PC-3 (cell line): ENCODE results near the gene CHD9. TPM values are rescaled to one million over a fixed set of nuclear protein-coding genes. Genes with fewer than 3 reads are reported as not detected.

ENCODE experiments used
- ATAC-seq: fragments of 200-7000 bp; cut with Tn5 transposase; 2 replicates; pipeline ENCODE4 v1.9.1; 2020; ENCODE audit warnings: mild to moderate bottlenecking, moderate library complexity
- BruUV-seq: library from RNA; stranded (reverse); fragments of 400-500 nt; replicated peaks from 2 replicates; lab custom pipeline; 2021; lab: Mats Ljungman, UMichigan
- CTCF ChIA-PET: fragments of 300-600 bp; sonication (Branson Sonifier 250); formaldehyde crosslinking; loops from one replicate; lab custom pipeline; 2022; ENCODE audit warnings: antibody characterized with exemption; lab: Charles Lee
- POLR2A ChIA-PET: fragments of 300-600 bp; sonication (Branson Sonifier 250); formaldehyde crosslinking; loops from one replicate; lab custom pipeline; 2022; ENCODE audit warnings: antibody characterized with exemption; ENCODE audit not compliant: unreplicated experiment; lab: Charles Lee
- DNase-seq: peaks from one replicate; pipeline ENCODE4 v3.0.0-alpha.2; 2015
- H2AFZ ChIP-seq: fragments of 300-600 bp; sonication (generic); 2 replicates; pipeline ENCODE4 v1.6.0; 2016; ENCODE audit warnings: antibody characterized with exemption, low read length
- H3F3A ChIP-seq: fragments of 300-600 bp; sonication (generic); one replicate; pipeline ENCODE4 v1.6.0; 2017; ENCODE audit warnings: antibody characterized with exemption, low read length, control low read depth, mild to moderate bottlenecking; ENCODE audit not compliant: unreplicated experiment
- H3K27ac ChIP-seq: fragments of 300-600 bp; sonication (generic); 2 replicates; pipeline ENCODE4 v1.5.1; 2016; ENCODE audit warnings: mild to moderate bottlenecking, low read length
- H3K27me3 ChIP-seq: fragments of 300-600 bp; sonication (generic); 2 replicates; pipeline ENCODE4 v1.6.1; 2016; ENCODE audit warnings: low read length, mixed read lengths
- H3K36me3 ChIP-seq: fragments of 300-600 bp; sonication (generic); 2 replicates; pipeline ENCODE4 v1.6.1; 2016; ENCODE audit warnings: low read depth, mixed run types, low read length, mixed read lengths
- H3K4me1 ChIP-seq: fragments of 300-600 bp; sonication (generic); 2 replicates; pipeline ENCODE4 v1.5.1; 2016; ENCODE audit warnings: low read length; ENCODE audit not compliant: insufficient read depth
- H3K4me2 ChIP-seq: fragments of 300-600 bp; sonication (generic); 2 replicates; pipeline ENCODE4 v1.6.0; 2016; ENCODE audit warnings: low read length
- H3K4me3 ChIP-seq: fragments of 300-600 bp; sonication (generic); 2 replicates; pipeline ENCODE4 v1.5.1; 2016; ENCODE audit warnings: mild to moderate bottlenecking, low read length, mixed read lengths
- H3K79me2 ChIP-seq: fragments of 300-600 bp; sonication (generic); 2 replicates; pipeline ENCODE4 v1.6.1; 2017; ENCODE audit warnings: low read length, mixed read lengths
- H3K9ac ChIP-seq: fragments of 300-600 bp; sonication (generic); 2 replicates; pipeline ENCODE4 v1.6.0; 2016; ENCODE audit warnings: mild to moderate bottlenecking, low read length
- H3K9me2 ChIP-seq: fragments of 300-600 bp; sonication (generic); replicated peaks from 2 replicates; pipeline ENCODE4 v1.6.1; 2016; ENCODE audit warnings: mixed run types, low read length, mixed read lengths
- H3K9me3 ChIP-seq: fragments of 300-600 bp; sonication (generic); 2 replicates; pipeline ENCODE4 v1.6.1; 2016; ENCODE audit warnings: low read length, mixed read lengths
- H4K20me1 ChIP-seq: fragments of 300-600 bp; sonication (generic); 2 replicates; pipeline ENCODE4 v1.6.1; 2016; ENCODE audit warnings: low read length, mixed read lengths
- CTCF ChIP-seq: fragments of 300-600 bp; sonication (generic); conservative IDR thresholded peaks from 2 replicates; pipeline ENCODE4 v1.5.1; 2017; ENCODE audit warnings: antibody characterized with exemption, low read depth, mild to moderate bottlenecking, low read length
- EZH2 ChIP-seq: fragments of 300-600 bp; sonication (generic); IDR thresholded peaks from one replicate; pipeline ENCODE4 v1.6.1; 2017; ENCODE audit warnings: antibody characterized with exemption, mild to moderate bottlenecking, low read length; ENCODE audit not compliant: unreplicated experiment
- EZH2phosphoT487 ChIP-seq: fragments of 300-600 bp; sonication (generic); IDR thresholded peaks from 2 replicates; pipeline ENCODE4 v1.6.1; 2018; ENCODE audit warnings: mild to moderate bottlenecking, antibody characterized with exemption, low read length, borderline replicate concordance
- intact Hi-C: fragments of 100-400 bp; cut with micrococcal nuclease; formaldehyde crosslinking; loops from 2 replicates; pipeline ENCODE4 v1.9.0; 2023
- total RNA-seq: library from RNA; depleted of rRNA; stranded (reverse); fragments of >200 nt; gene quantifications from 2 replicates; pipeline ENCODE4 v1.2.3, GENCODE V29; 2014

Gene CHD9
- total RNA-seq, 1 experiment from 2014 or later: 13.3 TPM

GRCh38 chr16:53304334-53304733, 249.5 kb downstream of the CHD9 start:
- ATAC-seq (no peak), DNase-seq (no peak)
- Histone ChIP-seq H3K9me2 (no peaks in the 10 kb centered on the region), H3K27ac (no peak overlapping the region), H3K9me3 (no peaks in the 10 kb centered on the region), H3K4me1 (no peaks in the 10 kb centered on the region), H3K4me2 (no peak overlapping the region), H3K79me2 (no peaks in the 10 kb centered on the region), H3K9ac (no peak overlapping the region), H3K36me3 (no peaks in the 10 kb centered on the region; the same call in 1 of the 2 replicates), H3K27me3 (no peaks in the 10 kb centered on the region), H2AFZ (no peak overlapping the region), H3F3A (no peaks in the 10 kb centered on the region), H4K20me1 (no peaks in the 10 kb centered on the region), H3K4me3 (no peak overlapping the region)
- ChIA-PET CTCF (no interaction called here), POLR2A (no interaction called here)
- intact Hi-C loops: no loop called here
- BruUV-seq: no TSS peak
- TF ChIP-seq EZH2: no peak
- TF ChIP-seq EZH2phosphoT487: no peak
- no peak for TF ChIP-seq CTCF

- Histone ChIP-seq H3K27me3 (no peaks in the 10 kb centered on the region), H4K20me1 (no peaks in the 10 kb centered on the region), H3K9ac (no peak overlapping the region), H3K27ac (no peak overlapping the region), H3K4me3 (no peak overlapping the region), H3K79me2 (no peaks in the 10 kb centered on the region), H3K36me3 (no peaks in the 10 kb centered on the region; the same call in none of the 2 replicates), H3K9me3 (no peaks in the 10 kb centered on the region), H3F3A (no peaks in the 10 kb centered on the region), H3K4me1 (no peaks in the 10 kb centered on the region), H3K9me2 (no peaks in the 10 kb centered on the region), H2AFZ (no peak overlapping the region), H3K4me2 (no peak overlapping the region)
- POLR2A ChIA-PET: no interaction called here
- CTCF ChIA-PET: no interaction called here
- BruUV-seq: no TSS peak
- no peak for DNase-seq
- ATAC-seq: no peak
- no peak for TF ChIP-seq CTCF
- no peak for TF ChIP-seq EZH2phosphoT487
- no peak for TF ChIP-seq EZH2
- intact Hi-C loops: no loop called here
These were observed 251.0 kb downstream of the CHD9 start for GRCh38 chr16:53305743-53306142.

- BruUV-seq: no TSS peak
- no peaks in the 10 kb centered on the region for H3K9me2 ChIP-seq
- H3K9me3 ChIP-seq: no peaks in the 10 kb centered on the region
- H3K4me1 ChIP-seq: no peaks in the 10 kb centered on the region
- no peaks in the 10 kb centered on the region; the same call in none of the 2 replicates for H3K36me3 ChIP-seq
- TF ChIP-seq CTCF (no peak), EZH2 (no peak), EZH2phosphoT487 (no peak)
- H3K27me3 ChIP-seq: no peaks in the 10 kb centered on the region
- no peak overlapping the region for H3K27ac ChIP-seq
- no peak overlapping the region for H3K9ac ChIP-seq
- ChIA-PET POLR2A (no interaction called here), CTCF (no interaction called here)
- DNase-seq (no peak), ATAC-seq (no peak)
- intact Hi-C loops: no loop called here
- H3K4me3 ChIP-seq: no peak overlapping the region
- H2AFZ ChIP-seq: no peak overlapping the region
- no peak overlapping the region for H3K4me2 ChIP-seq
- H3F3A ChIP-seq: no peaks in the 10 kb centered on the region
- H3K79me2 ChIP-seq: no peaks in the 10 kb centered on the region
- H4K20me1 ChIP-seq: no peaks in the 10 kb centered on the region
These were observed 254.7 kb downstream of the CHD9 start for GRCh38 chr16:53309457-53309856.
